ENCODE data around the gene MED22. TPM values are rescaled to one million over a fixed set of nuclear protein-coding genes. Genes with fewer than 3 reads are reported as not detected.
"Not testable (repeated sequence)": the region's sequence is repeated elsewhere in the genome, so short reads cannot be mapped to it uniquely, and the experiment has no call there.

The MED22 gene
- polyA plus RNA-seq, 1 donor = 25.6 TPM

DNA sequence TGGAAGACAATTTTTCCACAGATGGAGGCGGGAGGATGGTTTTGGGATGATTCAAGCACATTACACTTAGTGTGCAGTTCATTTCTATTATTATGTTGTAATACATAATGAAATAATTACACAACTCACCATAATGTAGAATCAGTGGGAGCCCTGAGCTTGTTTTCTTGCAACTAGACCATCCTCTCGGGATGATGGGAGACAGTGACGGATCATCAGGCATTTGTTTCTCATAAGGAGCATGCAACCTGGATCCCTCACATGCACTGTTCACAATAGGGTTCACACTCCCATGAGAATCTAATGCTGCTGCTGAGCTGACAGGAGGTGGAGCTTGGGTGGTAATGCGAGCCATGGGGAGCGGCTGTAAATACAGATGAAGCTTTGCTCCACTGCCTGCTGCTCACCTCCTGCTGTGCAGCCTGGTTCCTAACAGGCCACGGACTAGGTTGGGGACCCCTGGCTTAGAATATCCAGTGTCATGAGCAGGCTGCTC, 29.8 kb upstream of the MED22 start:
- DNase-seq = no peak

DNA sequence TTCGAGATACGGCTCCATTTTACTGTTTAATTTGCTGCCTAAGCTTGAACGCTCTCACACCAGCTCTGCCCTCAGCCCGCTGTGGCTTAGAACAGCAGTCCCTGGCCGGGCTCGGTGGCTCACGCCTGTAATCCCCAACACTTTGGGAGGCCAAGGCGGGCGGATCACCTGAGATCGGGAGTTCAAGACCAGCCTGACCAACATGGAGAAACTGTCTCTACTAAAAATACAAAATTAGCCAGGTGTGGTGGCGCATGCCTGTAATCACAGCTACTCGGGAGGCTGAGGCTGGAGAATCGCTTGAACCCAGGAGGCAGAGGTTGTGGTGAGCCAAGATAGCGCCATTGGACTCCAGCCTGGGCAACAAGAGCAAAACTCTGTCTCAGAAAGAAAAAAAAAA, 29.3 kb upstream of the MED22 start:
- not testable (repeated sequence) for DNase-seq

DNA sequence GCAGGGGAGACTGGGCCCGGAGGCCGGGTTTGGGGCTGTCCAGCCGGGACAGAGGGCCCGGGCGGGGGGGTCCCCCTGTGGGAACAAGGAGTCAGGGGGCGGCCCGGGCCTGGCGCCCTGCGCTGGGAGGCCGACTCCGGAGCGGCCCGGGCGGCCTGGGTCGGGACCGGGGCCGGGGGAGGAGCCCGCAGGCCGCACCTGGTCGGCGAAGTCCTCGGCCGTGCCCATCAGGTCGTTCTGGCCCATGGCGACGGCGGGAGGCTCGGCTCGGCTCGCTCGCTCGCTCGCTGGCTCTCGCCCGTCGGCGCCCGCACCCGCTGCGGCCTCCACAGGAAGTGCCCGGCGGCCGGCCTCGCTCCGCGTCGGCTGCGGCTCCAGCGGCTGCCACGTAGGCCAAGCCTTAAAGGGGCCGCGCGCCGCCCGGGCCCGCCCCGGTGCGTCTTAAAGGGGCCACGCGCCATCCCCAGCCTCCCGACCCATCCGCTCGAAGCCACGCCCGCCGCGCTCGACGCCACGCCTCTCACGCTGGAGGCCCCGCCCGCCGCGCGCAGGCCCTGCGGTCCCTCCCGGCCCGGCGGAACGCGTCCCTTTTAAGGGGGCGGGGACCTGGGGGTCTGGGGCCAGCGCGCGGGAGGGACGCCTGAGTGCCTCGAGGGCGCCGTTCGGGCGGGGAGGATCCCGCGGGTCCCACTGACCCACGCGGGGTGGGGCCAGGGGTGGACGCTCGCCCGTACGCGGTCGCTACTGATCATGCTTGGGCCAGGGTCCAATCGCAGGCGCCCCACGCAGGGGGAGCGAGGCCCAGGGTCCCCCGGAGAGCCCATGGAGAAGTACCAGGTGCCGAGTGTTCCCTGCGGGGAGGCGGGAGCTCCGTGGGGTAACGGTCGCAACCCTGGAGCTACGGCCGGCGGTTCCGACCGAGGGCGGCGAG, 28.1 kb upstream of the MED22 start, which contains the start of the genes STKLD1 and SURF4:
Gene STKLD1 (plus strand): TSS at position 643 of the 931 bp plus-strand sequence. CDS start 108 bp downstream, at position 751.
Gene SURF4 (minus strand): TSS at position 337 of the 931 bp plus-strand sequence. CDS start 91 bp downstream, at position 246.
- DNase-seq = peak; percentile 96

DNA sequence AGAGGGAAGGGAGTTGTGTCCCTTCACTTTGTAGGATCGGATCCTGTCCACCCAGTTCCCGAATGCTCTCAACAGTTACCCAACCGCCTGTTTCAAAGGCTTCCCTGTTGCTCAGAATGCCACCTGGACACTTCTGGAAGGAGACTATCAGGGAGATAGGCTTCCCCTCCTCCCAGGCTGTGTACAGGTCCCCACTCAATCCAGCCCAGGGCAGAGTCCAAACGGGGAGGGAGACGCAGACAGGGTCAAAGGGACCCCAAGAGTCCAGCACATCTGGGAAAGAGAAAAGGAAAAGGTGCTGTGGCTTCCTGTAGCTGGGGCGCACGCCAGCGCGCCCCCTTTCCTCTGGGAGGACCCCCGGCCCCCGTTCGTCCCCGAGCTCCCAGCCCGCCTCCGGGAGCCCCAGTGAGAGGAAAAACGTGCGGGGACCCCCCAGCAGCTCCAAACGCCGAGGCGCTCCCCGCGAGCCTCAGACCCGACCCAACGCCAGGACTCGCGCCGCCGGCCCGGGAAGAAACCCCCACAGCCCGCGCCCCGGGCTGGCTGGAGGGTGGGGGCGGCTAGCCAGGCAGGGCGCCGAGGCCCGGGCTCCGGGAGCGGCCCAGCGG, 27.3 kb upstream of the MED22 start:
- no peak for DNase-seq

DNA sequence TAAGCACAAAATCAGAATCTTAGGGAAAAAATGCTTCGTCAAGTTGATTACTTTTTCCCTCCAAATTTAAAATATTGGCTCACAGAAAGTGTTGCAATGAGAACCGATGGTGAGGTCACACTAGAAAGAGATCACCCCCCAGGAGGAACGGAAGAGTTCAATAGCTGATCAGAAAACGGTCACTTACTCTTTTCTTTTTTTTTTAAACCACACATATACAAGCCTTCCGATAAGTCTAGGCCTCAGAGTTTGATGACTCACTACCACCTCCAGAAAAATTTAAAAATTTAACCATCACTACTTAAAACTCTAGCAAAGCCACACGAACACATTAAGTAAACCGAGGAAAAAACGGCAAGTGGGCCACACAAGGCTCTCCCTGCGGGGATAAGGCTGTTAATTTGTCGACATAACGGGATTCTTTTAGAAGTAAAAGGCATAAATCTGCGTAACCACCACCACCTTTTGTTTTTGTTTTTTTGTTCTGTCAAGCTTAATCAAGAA, 26.7 kb upstream of the MED22 start:
- no peak for DNase-seq

DNA sequence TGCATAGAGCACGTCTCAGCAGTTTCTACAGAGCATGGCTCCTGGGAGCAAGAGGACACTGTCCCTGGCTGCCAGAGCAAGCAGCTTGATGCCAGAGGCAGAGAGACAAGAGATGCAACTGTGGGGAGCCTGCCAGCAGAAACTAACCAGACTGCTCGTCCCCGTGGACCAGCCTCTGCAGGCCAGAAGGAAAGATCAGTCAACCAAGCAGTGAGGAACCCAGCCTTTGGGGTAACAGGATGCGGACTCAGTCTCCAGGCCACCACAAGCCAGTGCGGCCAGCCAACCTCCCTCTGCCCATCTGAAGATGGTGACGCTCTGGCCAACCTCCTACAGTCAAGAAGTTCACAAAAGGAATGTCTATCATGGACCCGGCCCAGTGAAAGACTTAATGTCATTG, 24.2 kb upstream of the MED22 start:
- no peak for DNase-seq

DNA sequence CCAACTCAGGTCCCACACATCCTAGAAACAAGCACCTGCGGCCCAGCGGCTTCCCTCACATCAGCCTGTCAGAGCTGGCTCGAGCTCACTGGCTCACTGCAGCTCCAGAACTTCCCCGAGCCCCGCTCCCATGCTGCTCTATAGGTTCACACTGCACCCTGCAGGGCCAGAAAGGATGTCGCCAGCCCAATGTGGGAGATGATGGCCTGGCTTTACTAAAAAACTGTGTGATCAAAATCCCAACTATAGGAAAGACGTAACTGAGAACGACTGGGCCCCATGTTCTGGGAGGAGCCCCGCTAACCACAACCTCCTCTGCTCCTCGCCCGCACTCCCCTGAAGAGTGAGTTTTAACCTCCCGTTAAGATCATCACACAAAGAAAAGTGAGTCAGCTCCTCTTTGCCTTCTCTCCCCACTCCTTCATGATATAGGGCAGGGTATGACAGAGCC, 23.4 kb upstream of the MED22 start:
- DNase-seq = no peak

DNA sequence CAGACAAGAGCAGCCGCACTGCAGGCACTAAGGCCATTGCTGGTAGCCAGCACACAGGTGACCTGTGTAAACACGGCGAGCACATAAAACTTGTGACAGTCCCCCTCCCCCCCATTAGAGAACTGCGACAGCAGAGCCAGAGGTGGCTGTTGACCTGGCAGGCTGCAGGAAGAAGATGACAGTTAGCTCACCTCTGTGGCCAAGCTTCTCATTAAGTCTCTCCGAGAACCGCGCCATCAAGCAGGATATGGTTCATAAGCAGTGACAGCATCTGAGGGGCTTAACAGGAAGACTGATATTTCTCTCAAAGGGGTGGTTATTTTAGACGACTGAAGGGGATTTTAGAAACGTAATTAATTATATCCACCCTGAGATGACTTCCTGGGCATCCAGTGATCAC, 22.8 kb upstream of the MED22 start:
- no peak for DNase-seq

DNA sequence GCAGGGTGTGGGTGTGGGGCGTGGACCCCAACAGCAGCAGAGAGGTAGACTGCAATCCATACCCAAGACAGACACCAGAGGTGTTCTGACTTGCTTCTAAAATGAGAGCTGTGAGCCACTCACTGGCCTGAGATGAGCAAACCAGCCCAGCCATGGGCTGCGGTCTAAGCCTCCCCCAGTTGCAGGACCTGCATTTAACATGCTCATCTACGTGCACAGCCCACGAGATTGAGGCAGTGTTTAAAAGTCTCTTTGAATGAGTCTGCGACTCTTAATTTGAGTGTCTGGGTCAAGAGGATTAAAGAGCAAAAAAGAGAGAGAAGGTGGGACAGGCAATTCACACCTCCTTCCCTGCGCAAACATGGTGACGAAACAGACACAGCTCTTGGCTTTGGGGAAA, 22.0 kb upstream of the MED22 start:
- no peak for DNase-seq

DNA sequence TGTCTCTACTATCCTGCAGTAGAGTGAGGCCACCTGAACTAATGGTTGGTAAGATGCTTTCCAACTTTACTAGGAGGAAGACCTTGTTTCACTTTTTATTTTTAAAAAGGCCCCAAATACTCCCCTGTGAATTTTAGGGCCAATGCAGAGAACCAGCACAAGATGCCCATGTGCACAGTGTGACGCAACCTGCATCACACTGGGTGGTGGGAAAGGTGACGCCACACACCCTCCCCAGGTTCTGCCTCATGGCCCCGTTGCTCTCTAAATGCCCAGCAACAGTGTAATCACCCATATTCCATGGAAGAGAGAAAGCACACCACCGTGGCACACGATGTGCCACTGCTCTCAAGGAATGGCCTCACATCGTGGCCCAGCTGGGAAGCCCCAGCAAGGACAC, 21.5 kb upstream of the MED22 start:
- no peak for DNase-seq

DNA sequence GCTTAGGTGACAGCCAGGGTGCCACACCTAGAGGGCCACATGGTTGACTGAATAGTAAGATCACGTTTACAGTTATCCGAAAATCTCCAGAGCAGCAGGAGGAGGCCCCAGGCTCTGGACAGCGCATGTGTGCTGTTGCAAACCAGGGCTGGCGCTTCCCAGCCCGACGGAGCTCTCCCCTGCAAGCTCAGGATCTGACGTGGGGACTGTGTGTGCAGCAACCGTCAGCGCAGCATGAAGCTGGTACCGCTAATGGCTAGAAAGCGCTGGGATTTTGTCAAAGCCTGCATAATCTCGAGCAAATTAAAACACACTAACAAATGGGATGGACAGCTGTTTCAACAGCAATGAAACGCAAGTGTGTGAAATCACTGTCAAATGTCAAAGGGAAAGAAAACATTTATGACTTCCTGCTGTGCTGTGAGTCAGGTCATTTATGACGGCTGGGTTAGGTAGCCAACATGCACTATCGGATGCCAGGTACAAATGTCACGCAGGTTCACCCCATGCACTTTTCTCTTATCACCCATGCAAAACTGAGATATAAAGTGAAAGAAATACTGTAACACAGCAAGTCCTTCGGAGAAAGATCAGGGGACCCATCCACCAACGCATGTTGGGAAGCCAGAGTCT, 20.4 kb upstream of the MED22 start:
- DNase-seq = no peak

DNA sequence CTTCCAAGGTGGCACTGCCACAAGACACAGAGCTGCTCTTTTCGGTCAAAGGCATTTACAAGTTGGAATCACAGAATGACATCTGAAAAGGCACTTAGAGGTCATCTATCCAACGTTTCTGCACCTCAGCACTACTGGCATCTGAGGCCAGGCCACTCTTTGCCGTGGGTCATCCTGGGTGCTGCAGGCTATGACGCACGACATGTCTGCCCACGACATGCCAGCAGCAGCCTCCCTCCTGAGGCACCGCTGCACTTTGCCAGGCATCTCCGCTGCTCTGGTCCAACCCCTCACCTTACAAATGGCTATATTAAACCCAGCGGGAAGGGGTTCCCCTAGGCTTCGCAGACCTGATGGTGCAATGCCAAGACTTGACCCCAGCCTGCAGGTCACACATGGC, 19.8 kb upstream of the MED22 start:
- no peak for DNase-seq

DNA sequence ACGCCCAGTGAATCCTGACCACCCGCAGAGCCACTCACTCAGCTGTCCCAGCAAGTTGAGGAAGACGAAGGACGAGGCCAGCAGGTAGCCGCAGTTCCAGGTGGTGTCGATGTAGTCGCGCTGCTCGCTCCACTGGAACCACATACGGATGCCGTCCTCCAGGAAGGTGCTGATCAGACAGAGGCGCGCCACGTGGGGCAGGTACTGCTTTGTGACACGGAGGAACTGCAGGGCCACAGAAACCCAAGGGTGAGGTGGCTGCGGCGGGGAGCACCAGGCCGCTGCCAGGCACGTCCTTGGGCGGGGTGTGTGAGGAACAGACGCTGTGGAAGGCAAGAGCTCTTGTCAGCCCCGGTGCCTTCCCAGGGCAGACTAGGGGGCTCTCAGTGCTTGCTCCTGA, 19.3 kb upstream of the MED22 start:
- no peak for DNase-seq

DNA sequence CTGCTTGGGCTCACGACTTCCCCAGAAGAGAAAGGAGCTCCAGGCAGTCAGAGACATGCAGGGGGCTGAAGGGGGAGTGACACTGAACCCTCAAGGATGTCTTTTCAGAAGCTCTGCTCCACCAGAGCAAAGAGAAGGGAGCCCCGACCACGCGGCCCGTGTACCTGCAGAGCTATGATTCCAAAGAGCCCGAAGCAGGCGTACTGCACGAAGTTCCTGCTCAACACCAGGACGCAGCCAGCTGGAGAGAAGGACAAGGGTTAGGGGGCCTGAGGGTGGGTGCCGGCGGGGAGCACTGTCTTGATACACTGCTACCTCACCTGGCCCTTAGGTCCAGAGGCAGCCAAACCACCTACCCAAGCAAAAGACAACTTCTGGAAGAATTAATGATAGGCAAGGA, 18.5 kb upstream of the MED22 start:
- no peak for DNase-seq

DNA sequence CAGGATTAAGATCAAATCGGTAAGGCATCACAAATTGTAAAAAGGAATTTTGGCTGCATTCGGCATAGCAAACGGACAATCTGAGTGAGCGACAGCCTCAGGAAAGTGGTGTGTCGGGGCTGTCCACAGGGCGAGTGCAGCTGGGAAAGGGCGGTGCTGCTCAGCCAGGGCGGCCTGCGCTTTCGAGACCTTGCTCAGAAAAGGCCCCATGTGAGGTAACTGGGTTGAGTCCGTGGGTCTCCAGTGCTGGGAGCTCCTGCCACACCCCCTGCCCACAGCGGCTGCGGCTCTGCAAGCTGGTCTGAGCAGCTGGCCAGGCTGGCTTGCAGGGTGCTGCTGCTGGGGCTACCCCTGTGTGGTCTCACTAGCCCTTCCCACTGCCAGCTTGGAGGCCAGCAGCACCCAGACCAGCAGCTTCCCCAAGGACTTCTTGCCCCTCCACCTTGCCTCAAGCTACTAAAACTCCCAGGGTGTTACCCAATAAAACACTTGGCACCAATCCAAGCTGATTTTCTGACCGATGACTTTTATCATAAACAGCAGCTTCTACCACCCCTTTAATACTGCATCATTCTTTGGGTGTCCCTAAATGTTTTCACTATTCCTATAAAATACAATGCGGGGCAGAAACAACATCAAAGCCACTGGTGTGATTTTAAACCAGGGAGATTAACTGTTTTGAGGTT, 14.6 kb upstream of the MED22 start:
- no peak for DNase-seq

DNA sequence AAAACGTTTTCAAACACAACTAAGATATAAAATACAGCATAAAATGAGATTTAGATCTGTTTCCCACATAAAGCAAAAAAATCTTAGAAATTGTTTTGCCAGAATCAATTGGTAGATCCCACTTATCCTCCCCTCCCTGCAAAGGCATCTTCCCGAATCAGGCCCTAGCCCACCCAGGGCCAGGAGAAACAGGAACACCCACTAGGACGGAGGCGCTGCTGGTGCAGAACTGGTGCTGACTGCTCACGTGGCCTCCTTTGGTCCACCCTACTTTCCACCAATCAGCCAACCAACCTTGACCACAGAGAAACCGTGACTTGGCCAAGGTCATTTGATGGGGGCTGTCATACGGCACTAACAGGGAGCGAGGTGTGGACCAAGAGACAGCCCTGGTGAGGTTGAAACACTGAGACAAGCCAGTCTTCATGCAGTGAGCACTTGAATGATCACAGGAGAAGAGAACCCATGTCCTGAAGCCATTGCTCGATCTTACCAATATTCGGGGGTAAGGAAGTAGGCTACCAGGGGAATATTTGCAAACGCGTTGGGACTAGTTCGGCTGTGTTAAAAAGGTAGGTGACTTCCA, 13.7 kb upstream of the MED22 start:
- DNase-seq = no peak

DNA sequence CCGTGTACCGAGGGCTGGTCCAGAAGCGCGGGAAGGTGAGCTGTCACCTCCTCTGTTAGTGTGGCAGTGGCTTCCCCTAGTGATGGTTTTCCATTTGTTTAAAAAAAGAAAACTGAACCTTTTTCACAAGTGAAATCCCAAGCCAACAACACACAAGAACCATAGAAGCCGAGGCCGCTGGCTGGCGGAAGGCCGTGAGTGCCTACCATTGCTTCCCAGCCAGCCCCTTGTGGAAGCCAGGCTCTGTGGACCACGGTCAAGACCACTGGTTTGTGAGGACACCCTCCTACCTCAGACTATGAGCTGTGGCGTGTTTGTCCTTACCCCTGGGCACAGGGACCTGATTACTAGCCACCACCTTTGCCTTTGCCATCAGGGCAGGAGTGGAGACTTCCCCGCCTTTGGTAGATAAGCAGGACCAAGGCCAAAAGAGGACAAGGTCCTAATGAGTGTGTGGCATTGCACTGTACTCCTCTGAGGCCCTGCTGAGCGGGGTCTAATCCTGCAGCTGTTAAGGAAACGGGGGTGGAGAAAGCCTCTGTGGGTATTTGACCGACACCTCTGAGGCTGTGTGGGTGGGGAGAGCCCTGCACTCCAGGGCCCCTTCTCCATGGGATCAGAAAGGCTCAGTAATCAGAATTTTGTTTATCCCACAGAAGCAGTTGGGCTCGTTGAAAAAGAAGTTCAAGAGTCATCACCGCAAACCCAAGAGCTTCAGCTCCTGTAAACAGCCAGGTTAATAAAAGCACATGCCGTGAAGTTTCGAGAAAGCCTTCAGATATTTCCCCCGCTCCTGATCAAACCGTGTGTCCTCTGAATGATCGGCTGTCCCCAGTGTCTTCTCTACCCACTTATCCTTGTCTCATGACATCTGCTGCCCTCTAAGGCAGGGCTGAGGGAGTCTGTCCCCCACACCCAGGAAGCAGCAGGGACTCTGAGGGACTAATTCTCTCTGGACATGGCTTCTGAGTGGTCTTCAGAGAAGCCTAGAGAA, 12.8 kb upstream of the MED22 start:
- DNase-seq = no peak

DNA sequence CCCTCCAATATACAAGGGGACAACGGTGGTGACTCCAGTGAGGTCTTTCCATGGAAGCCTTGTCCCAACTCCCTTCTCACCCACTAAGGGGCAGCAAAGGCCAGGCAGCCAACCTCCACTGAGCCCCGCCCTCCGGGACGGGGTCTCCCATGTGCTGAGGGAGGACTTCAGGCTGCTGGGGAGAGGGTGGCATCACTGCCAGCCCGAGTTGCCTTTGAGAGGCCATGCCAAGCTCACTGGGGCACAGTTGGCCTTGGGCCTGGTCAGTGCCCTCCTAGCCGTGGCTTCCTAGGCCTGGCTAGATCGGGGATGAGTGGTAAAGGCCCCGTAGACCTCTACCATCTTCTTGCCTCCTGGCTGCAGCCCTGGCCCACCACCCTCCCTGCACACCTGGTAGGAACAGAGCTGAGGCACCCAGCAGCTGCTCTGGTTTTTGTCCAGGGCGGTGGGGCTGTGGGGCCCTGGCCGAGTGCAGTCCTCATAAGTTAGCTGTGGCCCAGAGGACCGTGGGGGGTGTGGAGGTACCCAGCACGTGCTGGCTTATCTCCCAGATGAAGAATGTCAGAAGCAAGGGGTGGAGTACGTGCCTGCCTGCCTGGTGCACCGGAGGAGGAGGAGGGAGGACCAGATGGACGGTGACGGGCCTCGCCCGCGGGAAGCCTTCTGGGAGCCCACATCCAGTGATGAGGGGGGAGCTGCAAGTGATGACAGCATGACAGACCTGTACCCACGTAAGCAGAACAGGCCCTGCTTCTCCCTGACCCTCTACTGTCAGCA, 11.7 kb upstream of the MED22 start:
- DNase-seq = no peak

DNA sequence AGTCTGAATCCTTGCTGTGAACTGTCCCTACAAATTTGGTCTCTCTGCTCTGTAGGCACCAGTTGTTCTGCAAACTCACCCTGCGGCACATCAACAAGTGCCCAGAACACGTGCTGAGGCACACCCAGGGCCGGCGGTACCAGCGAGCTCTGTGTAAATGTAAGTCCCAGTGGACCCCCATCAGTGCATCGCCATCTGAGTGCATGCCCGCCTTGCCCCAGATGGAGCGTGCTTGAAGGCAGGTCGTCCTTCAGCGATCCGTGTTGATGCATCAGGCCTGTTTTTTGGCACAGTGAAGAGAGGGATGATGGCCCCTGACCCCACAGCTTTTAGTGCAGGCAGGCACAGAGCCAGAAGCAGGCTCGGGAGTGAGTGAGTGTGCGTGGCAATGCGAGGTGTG, 9.7 kb upstream of the MED22 start:
- no peak for DNase-seq

Data from left kidney (tissue), 2 donors.